H9 (cell line): ENCODE data around the gene KANK2. TPM values are rescaled to one million over a fixed set of nuclear protein-coding genes. Genes with fewer than 3 reads are reported as not detected.

Source experiments
- DNase-seq: peaks from one replicate; pipeline ENCODE4 v3.0.0-alpha.2; 2017
- H2AFZ ChIP-seq: one replicate; pipeline ENCODE4 v1.6.1; 2013; ENCODE audit warnings: mild to moderate bottlenecking, low read length, control low read depth, moderate library complexity
- H2AK5ac ChIP-seq: 2 replicates; pipeline ENCODE4 v1.6.1; 2013; ENCODE audit warnings: low read length, control low read depth, mixed read lengths; ENCODE audit not compliant: insufficient read length
- H2BK120ac ChIP-seq: one replicate; pipeline ENCODE4 v1.6.1; 2013; ENCODE audit warnings: low read depth, mild to moderate bottlenecking, low read length, control low read depth, inconsistent platforms; ENCODE audit not compliant: poor library complexity, severe bottlenecking
- H2BK12ac ChIP-seq: 2 replicates; pipeline ENCODE4 v1.6.1; 2013; ENCODE audit warnings: low read length, control low read depth, mixed read lengths, low read depth; ENCODE audit not compliant: insufficient read length
- H2BK15ac ChIP-seq: 2 replicates; pipeline ENCODE4 v1.6.1; 2013; ENCODE audit warnings: low read depth, low read length, control low read depth
- H2BK20ac ChIP-seq: one replicate; pipeline ENCODE4 v1.6.1; 2013; ENCODE audit warnings: low read depth, mild to moderate bottlenecking, low read length, control low read depth, inconsistent platforms; ENCODE audit not compliant: poor library complexity, severe bottlenecking
- H2BK5ac ChIP-seq: 2 replicates; pipeline ENCODE4 v1.6.1; 2013; ENCODE audit warnings: low read length, control low read depth, mixed read lengths; ENCODE audit not compliant: insufficient read length
- H3K14ac ChIP-seq: 2 replicates; pipeline ENCODE4 v1.6.1; 2013; ENCODE audit warnings: low read length, control low read depth; ENCODE audit not compliant: insufficient read depth
- H3K18ac ChIP-seq: 2 replicates; pipeline ENCODE4 v1.6.1; 2013; ENCODE audit warnings: low read depth, mild to moderate bottlenecking, mixed read lengths, low read length, control low read depth; ENCODE audit not compliant: insufficient read length
- H3K23ac ChIP-seq: 2 replicates; pipeline ENCODE4 v1.6.1; 2013; ENCODE audit warnings: low read length, control low read depth, mixed read lengths, low read depth; ENCODE audit not compliant: insufficient read length
- H3K23me2 ChIP-seq: 2 replicates; pipeline ENCODE4 v1.6.1; 2013; ENCODE audit warnings: low read depth, mild to moderate bottlenecking, mixed read lengths, low read length, control low read depth; ENCODE audit not compliant: insufficient read length, poor library complexity, severe bottlenecking
- H3K27ac ChIP-seq: 2 replicates; pipeline ENCODE4 v1.5.1; 2013; ENCODE audit warnings: low read length, control low read depth, mixed read lengths, low read depth; ENCODE audit not compliant: insufficient read length
- H3K27me3 ChIP-seq: 2 replicates; pipeline ENCODE4 v1.6.1; 2013; ENCODE audit warnings: low read length, control low read depth, inconsistent platforms; ENCODE audit not compliant: insufficient read depth
- H3K4ac ChIP-seq: 2 replicates; pipeline ENCODE4 v1.6.1; 2013; ENCODE audit warnings: low read depth, mild to moderate bottlenecking, control low read depth, inconsistent platforms, low read length, moderate library complexity
- H3K4me1 ChIP-seq: 2 replicates; pipeline ENCODE4 v1.6.1; 2013; ENCODE audit warnings: low read length, control low read depth, inconsistent platforms; ENCODE audit not compliant: insufficient read depth
- H3K4me2 ChIP-seq: 2 replicates; pipeline ENCODE4 v1.6.1; 2013; ENCODE audit warnings: low read length, control low read depth, mixed read lengths; ENCODE audit not compliant: insufficient read length, insufficient read depth
- H3K56ac ChIP-seq: 2 replicates; pipeline ENCODE4 v1.6.1; 2013; ENCODE audit warnings: low read depth, mild to moderate bottlenecking, mixed read lengths, low read length, control low read depth; ENCODE audit not compliant: insufficient read length
- H3K79me1 ChIP-seq: 2 replicates; pipeline ENCODE4 v1.6.1; 2013; ENCODE audit warnings: low read depth, mild to moderate bottlenecking, moderate library complexity, low read length, control low read depth, inconsistent platforms; ENCODE audit not compliant: insufficient read depth, poor library complexity, severe bottlenecking
- H3K79me2 ChIP-seq: 2 replicates; pipeline ENCODE4 v1.6.1; 2013; ENCODE audit warnings: low read length, control low read depth, inconsistent platforms; ENCODE audit not compliant: insufficient read depth
- H3K9ac ChIP-seq: 2 replicates; pipeline ENCODE4 v1.6.1; 2013; ENCODE audit warnings: low read length, control low read depth, mixed read lengths; ENCODE audit not compliant: insufficient read length; ENCODE audit errors: extremely low read depth
- H3K9me3 ChIP-seq: one replicate; pipeline ENCODE4 v1.6.1; 2013; ENCODE audit warnings: low read depth, low read length, inconsistent platforms; ENCODE audit not compliant: control insufficient read depth
- H3T11ph ChIP-seq: one replicate; pipeline ENCODE4 v1.6.1; 2013; ENCODE audit warnings: mild to moderate bottlenecking, low read length, control low read depth, inconsistent platforms
- H4K20me1 ChIP-seq: one replicate; pipeline ENCODE4 v1.6.1; 2013; ENCODE audit not compliant: control insufficient read depth, insufficient read length, insufficient read depth
- H4K5ac ChIP-seq: 2 replicates; pipeline ENCODE4 v1.6.1; 2013; ENCODE audit warnings: low read depth, mild to moderate bottlenecking, mixed read lengths, low read length, control low read depth; ENCODE audit not compliant: insufficient read length
- H4K8ac ChIP-seq: replicated peaks from 2 replicates; pipeline ENCODE4 v1.6.1; 2013; ENCODE audit warnings: low read length, control low read depth, mixed read lengths, low read depth; ENCODE audit not compliant: insufficient read length
- H4K91ac ChIP-seq: 2 replicates; pipeline ENCODE4 v1.6.1; 2013; ENCODE audit warnings: low read depth, mild to moderate bottlenecking, moderate library complexity, mixed read lengths, low read length, control low read depth; ENCODE audit not compliant: insufficient read length
- H3K27ac Mint-ChIP-seq, 3 experiments: 2 replicates in 2 of 3; 3 replicates in 1 of 3; pipeline ENCODE4 v1.8.0; 2020 to 2021; ENCODE audit warnings: mixed read lengths in 3 of 3, mild to moderate bottlenecking in 1 of 3, moderate library complexity in 1 of 3
- H3K27me3 Mint-ChIP-seq: 2 replicates; pipeline ENCODE4 v1.8.0; 2021; ENCODE audit warnings: low read depth, mild to moderate bottlenecking, moderate library complexity, mixed read lengths
- H3K36me3 Mint-ChIP-seq, 3 experiments: 2 replicates in 2 of 3; 3 replicates in 1 of 3; pipeline ENCODE4 v1.8.0; 2020 to 2021; ENCODE audit warnings: low read depth in 3 of 3, mixed read lengths in 3 of 3; ENCODE audit not compliant: insufficient read depth in 1 of 3
- H3K4me1 Mint-ChIP-seq, 2 experiments: 2 replicates each; pipeline ENCODE4 v1.8.0; 2020; ENCODE audit warnings: mixed read lengths in 2 of 2
- H3K4me3 Mint-ChIP-seq, 2 experiments: 2 replicates in 1 of 2; 3 replicates in 1 of 2; pipeline ENCODE4 v1.8.0; 2020 to 2021; ENCODE audit warnings: mild to moderate bottlenecking in 2 of 2, mixed read lengths in 2 of 2, moderate library complexity in 1 of 2
- H3K9me3 Mint-ChIP-seq, 2 experiments: 2 replicates in 1 of 2; 3 replicates in 1 of 2; pipeline ENCODE4 v1.8.0; 2020; ENCODE audit warnings: mild to moderate bottlenecking in 2 of 2, mixed read lengths in 2 of 2, moderate library complexity in 1 of 2
- CTCF ChIP-seq: fragments of 200-600 bp; sonication (generic); conservative IDR thresholded peaks from 3 replicates; pipeline ENCODE4 v1.8.0; 2021; ENCODE audit warnings: antibody characterized with exemption, mild to moderate bottlenecking
- WGBS: extraction: QIAGEN DNeasy Blood & Tissue Kit; methylation state at CpG from one replicate; pipeline ENCODE4 v1.1.7; 2013; ENCODE audit warnings: missing lambda C conversion rate, low lambda C conversion rate, mixed read lengths; ENCODE audit not compliant: insufficient read length; ENCODE audit errors: extremely low coverage; 5-methylcytosine and 5-hydroxymethylcytosine counted together
- total RNA-seq: library from RNA; stranded (reverse); gene quantifications from 2 replicates; pipeline ENCODE4 v1.2.1, GENCODE V29; 2021

KANK2 gene
- total RNA-seq, 1 experiment from 2014 or later: 42.0 TPM

DNA sequence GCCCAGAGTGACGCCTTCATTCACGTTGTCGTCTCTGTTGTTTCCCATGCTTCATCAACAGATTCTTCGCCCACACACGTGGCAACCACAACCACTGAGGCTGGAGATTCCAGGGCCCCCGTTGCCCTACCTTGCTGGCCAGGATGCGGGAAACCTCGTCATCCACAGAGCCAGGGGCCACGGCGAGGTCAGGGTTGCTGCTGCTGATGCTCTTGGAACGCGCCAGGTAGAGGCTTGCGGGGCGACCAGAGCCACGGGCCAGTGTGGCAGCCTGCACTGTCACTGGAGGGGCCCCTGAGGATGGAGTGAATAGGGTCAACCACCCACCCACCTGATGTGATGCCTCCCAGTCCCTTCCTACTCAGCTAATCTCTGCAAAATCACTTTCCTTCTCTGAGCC lies 35.7 kb upstream of the KANK2 start:
- Histone ChIP-seq H2BK120ac (no peak overlapping the region), H3K9me3 (no peaks in the 10 kb centered on the region), H3K79me2 (no peaks in the 10 kb centered on the region), H2BK12ac (no peak overlapping the region), H3K56ac (no peak overlapping the region), H3K27me3 (no peaks in the 10 kb centered on the region), H3K79me1 (no peaks in the 10 kb centered on the region), H2BK5ac (no peak overlapping the region), H3T11ph (no peak overlapping the region), H3K14ac (no peak overlapping the region), H4K20me1 (no peaks in the 10 kb centered on the region), H2AK5ac (no peak overlapping the region), H3K4ac (no peak overlapping the region), H3K23ac (no peak overlapping the region), H3K4me2 (no peak overlapping the region), H2BK15ac (no peak overlapping the region), H3K9ac (no peak overlapping the region), H4K5ac (no peak overlapping the region), H2AFZ (no peak overlapping the region), H2BK20ac (no peak overlapping the region), H4K91ac (no peak overlapping the region), H3K4me1 (no peaks in the 10 kb centered on the region), H3K18ac (no peak overlapping the region), H3K27ac (no peak overlapping the region), H4K8ac (no peak overlapping the region), H3K23me2 (no peaks in the 10 kb centered on the region)
- H3K27ac Mint-ChIP-seq: no peak overlapping the region
- H3K9me3 Mint-ChIP-seq: no peaks in the 10 kb centered on the region
- no peak for DNase-seq
- WGBS: no CpG with 5 or more reads among the region's 15 CpGs
- H3K4me1 Mint-ChIP-seq: peaks cover 5 to 11% of the 10 kb centered on the region in 2 experiments
- H3K36me3 Mint-ChIP-seq: peaks cover 4 to 33% (median 27%) of the 10 kb centered on the region in 3 experiments; a peak in 6 of 7 replicates
- no peaks in the 10 kb centered on the region for H3K27me3 Mint-ChIP-seq
- TF ChIP-seq CTCF: no peak
- H3K4me3 Mint-ChIP-seq: no peak overlapping the region
